Mononuclear cell (primary cell): ENCODE results near the gene RBM4B. TPM values are rescaled to one million over a fixed set of nuclear protein-coding genes. Genes with fewer than 3 reads are reported as not detected.

ENCODE experiments used
- H3K27me3 ChIP-seq: 2 replicates; pipeline ENCODE4 v1.6.0; 2011; ENCODE audit warnings: low read length, control low read depth; ENCODE audit not compliant: insufficient read depth
- H3K4me1 ChIP-seq: 2 replicates; pipeline ENCODE4 v1.5.1; 2011; ENCODE audit warnings: mild to moderate bottlenecking, low read length, control low read depth; ENCODE audit not compliant: insufficient read depth
- H3K4me3 ChIP-seq: 2 replicates; pipeline ENCODE4 v1.5.1; 2011; ENCODE audit warnings: mild to moderate bottlenecking, low read length, moderate library complexity
- H3K9me3 ChIP-seq: 2 replicates; pipeline ENCODE4 v1.5.1; 2011; ENCODE audit warnings: low read depth, mild to moderate bottlenecking, control low read depth, low read length
- total RNA-seq: library from RNA; depleted of rRNA; stranded (reverse); fragments of >200 nt; gene quantifications from one replicate; pipeline ENCODE4 v1.2.3, GENCODE V29; 2012

The RBM4B gene
- total RNA-seq, 1 donor, result 3.4 TPM

DNA sequence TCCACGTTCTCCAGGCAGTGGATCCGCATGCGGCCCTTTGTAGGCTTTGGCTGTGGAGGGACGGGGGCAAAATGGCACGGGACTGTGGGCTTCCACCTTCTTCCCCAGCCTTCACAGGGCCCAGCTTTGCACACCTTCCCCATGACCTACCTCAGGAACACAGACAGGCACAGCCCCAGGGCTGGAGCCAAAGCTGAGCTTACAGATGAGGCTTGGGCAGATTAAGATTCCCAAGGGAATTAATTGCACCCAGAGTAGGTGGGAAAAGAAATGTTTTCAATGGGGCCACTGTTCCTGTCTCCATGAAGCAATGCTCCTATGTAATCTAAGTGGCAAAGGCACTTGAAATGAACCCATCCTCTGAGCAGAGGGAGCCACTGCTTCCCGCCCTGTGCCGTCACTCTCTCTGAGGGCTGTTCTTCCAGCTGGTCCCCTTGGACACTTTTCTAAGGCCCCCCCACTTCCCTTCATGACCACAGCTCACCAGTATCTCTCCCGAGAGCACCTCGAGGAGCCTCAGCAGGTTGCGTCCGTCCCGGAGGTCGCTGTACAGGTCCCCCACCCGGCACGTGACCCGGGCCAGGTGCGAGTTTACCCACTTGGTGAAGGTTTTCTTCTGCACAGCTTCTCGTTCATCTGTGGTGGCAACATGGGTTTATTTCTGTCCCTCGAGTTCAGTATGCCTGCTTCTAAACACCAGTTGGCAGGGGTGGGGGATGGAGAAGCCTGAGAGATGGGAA is 37.8 kb upstream of the RBM4B start:
- Histone ChIP-seq H3K4me1 (no peaks in the 10 kb centered on the region), H3K27me3 (no peaks in the 10 kb centered on the region), H3K9me3 (no peaks in the 10 kb centered on the region), H3K4me3 (no peak overlapping the region)

DNA sequence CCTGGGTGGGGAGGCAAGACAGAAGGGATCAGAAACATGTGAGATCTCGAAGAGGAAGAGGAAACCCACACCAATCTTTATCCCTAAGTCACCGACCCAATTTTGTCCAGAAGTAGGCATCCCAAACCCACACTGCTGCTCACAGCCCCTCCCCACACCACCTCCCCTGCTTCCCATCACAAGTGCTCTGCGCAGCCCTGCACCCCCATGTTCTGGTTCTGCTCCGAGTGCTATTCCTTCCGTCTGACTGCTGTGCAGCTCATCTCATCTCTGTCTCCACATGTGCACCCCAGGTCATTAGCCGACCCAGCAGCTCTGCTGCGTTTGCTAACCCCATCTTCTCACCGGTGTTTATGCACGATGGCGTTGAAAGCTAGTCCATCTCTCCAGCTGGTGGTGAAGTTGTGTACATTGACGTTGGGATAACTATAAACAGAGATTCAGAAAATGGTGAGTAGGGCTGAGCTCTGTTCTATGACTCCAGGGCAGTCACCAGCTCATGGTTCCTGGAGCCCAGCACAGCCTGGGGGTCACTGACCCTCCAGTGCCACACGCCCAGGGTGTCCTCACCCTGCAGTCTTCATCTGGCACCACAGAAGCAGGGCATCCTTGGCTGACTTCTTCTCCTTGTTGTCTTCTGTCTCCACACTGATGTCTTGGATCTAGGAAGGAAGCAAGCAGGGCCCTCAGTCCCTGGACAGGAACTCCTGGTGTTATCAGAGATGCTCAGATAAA is 36.2 kb upstream of the RBM4B start:
- Histone ChIP-seq H3K27me3 (no peaks in the 10 kb centered on the region), H3K4me1 (no peaks in the 10 kb centered on the region), H3K9me3 (no peaks in the 10 kb centered on the region), H3K4me3 (no peak overlapping the region)

DNA sequence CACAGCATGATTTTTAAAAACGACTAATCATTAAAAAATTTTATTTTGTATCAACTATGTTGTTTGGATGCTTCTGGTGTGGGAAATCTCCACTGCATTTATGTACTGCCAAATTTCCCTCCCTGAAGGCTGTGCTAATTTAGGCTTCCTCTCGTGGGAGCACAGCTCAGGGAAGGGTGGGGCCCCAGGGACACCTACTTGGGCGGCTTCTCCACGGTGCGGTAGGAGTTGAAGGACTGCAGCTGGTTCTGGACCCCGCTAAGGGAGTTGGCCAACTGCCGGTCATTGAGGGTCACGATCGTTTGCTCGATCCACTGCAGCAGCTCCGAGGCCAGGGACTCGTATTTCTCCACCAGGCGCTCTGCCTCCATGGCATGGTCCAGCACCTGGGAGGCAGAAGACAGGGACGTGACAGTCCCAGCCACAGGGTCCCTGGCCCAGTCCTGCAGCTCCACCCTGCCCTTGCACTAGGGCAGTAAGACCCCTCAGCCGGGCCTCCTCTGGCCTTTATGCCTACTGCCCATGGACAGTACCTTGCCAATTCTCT is 32.8 kb upstream of the RBM4B start:
- no peaks in the 10 kb centered on the region for H3K4me1 ChIP-seq
- H3K9me3 ChIP-seq, result no peaks in the 10 kb centered on the region
- H3K4me3 ChIP-seq, result no peak overlapping the region
- H3K27me3 ChIP-seq, result no peaks in the 10 kb centered on the region

GRCh38 chr11:66708701-66709100 is 31.0 kb upstream of the RBM4B start:
- Histone ChIP-seq H3K4me1 (no peaks in the 10 kb centered on the region), H3K9me3 (no peaks in the 10 kb centered on the region), H3K4me3 (no peak overlapping the region), H3K27me3 (no peaks in the 10 kb centered on the region)

DNA sequence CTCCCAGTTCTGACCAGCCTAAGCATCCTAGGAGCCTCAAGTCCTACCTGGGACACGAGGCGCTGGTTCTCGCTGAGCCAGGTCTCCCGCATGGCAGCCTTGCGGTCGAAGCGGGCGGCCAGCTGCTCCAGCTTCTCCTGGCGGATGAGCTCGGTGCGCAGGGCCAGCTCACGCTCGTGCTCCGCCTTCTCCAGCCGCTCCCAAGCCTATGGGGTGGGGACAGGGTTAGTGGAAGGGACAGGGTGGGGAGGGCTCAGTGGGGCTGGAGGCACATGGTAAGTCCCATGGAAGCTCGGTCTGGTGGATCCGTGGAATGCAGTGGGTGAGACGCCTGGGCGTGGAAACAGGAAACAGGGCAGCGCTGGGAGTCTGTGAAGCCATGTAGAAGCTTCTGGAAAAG is 30.4 kb upstream of the RBM4B start:
- H3K9me3 ChIP-seq, result no peaks in the 10 kb centered on the region
- no peak overlapping the region for H3K4me3 ChIP-seq
- no peaks in the 10 kb centered on the region for H3K27me3 ChIP-seq
- no peaks in the 10 kb centered on the region for H3K4me1 ChIP-seq

- no peaks in the 10 kb centered on the region for H3K9me3 ChIP-seq
- no peaks in the 10 kb centered on the region for H3K27me3 ChIP-seq
Observed at GRCh38 chr11:66707486-66707885, 29.8 kb upstream of the RBM4B start.

GRCh38 chr11:66706989-66707388 is 29.3 kb upstream of the RBM4B start:
- Histone ChIP-seq H3K27me3 (no peaks in the 10 kb centered on the region), H3K4me1 (no peaks in the 10 kb centered on the region), H3K4me3 (no peak overlapping the region), H3K9me3 (no peaks in the 10 kb centered on the region)

More at GRCh38 chr11:66707486-66707885, 29.8 kb upstream of the RBM4B start:
- H3K4me1 ChIP-seq, result no peaks in the 10 kb centered on the region
- H3K4me3 ChIP-seq, result no peak overlapping the region

GRCh38 chr11:66705587-66706335 is 28.1 kb upstream of the RBM4B start:
- H3K4me3 ChIP-seq, result no peak overlapping the region
- no peaks in the 10 kb centered on the region for H3K4me1 ChIP-seq
- H3K9me3 ChIP-seq, result no peaks in the 10 kb centered on the region

GRCh38 chr11:66704659-66705360 is 27.1 kb upstream of the RBM4B start:
- H3K4me1 ChIP-seq, result no peaks in the 10 kb centered on the region
- no peak overlapping the region for H3K4me3 ChIP-seq

More at GRCh38 chr11:66705587-66706335, 28.1 kb upstream of the RBM4B start:
- no peaks in the 10 kb centered on the region for H3K27me3 ChIP-seq

DNA sequence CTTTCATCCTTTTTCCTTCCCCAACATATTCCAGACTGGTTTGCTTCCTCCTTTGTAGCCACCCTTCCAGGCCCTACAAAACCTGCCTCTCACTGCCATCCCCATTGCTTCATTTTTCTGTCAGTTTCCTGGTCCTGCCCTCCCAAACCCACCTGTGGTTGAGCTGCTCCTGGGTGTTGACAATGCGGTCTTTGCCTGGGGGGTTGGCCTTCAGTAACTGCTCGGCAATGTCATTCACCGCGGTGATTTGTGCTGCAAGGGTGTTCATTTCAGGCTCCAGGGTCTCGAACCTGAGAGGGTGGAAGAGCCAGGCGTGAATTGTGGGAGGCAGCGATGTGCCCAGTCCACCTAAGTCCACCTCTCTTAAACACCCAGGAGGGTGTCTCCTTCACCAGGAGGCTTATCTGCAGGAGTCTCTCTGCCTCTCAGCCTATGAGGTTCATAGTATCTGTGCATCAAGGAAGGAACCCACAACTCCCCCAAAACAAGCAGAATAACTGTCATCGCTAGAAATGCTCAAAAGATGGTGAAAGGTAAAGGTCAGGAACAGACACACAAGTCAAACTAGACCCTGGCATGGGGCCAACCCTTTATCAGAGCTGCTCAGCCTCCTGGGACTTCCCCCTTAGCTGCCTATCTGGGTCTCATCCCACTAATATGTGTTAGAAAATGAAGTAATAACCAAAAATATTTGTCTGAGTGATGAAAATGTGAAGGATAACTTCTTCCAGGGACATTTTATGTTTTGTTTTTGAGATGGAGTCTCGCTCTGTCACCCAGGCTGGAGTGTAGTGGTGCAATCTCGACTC is 23.9 kb upstream of the RBM4B start:
- H3K9me3 ChIP-seq, result no peaks in the 10 kb centered on the region
- no peak overlapping the region for H3K4me3 ChIP-seq
- no peaks in the 10 kb centered on the region for H3K4me1 ChIP-seq
- H3K27me3 ChIP-seq, result no peaks in the 10 kb centered on the region

More at GRCh38 chr11:66704659-66705360, 27.1 kb upstream of the RBM4B start:
- Histone ChIP-seq H3K27me3 (no peaks in the 10 kb centered on the region), H3K9me3 (no peaks in the 10 kb centered on the region)

- Histone ChIP-seq H3K9me3 (no peaks in the 10 kb centered on the region), H3K4me1 (no peaks in the 10 kb centered on the region), H3K4me3 (no peak overlapping the region), H3K27me3 (no peaks in the 10 kb centered on the region)
Observed at GRCh38 chr11:66700742-66701141, 23.1 kb upstream of the RBM4B start.

DNA sequence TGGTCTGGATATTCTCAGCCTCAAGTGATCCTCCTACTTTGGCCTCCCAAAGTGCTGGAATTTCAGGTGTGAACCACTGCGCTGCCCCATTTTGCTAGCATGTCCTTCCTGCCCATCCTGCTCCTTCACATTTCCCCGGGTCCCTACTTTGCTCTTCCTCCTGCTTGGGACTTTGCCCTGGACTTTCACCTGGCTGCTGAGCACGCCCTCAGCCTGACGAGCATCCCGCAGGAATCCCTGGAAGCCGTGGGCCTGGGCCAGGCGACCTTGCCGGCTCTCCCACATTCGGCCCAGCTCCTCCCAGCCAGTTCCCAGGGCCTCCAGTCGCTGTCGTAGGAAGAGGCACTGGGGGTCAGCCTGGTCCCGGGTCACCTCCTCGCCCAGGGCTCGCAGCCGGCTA is 22.6 kb upstream of the RBM4B start:
- Histone ChIP-seq H3K4me1 (no peaks in the 10 kb centered on the region), H3K4me3 (no peak overlapping the region), H3K9me3 (no peaks in the 10 kb centered on the region), H3K27me3 (no peaks in the 10 kb centered on the region)

DNA sequence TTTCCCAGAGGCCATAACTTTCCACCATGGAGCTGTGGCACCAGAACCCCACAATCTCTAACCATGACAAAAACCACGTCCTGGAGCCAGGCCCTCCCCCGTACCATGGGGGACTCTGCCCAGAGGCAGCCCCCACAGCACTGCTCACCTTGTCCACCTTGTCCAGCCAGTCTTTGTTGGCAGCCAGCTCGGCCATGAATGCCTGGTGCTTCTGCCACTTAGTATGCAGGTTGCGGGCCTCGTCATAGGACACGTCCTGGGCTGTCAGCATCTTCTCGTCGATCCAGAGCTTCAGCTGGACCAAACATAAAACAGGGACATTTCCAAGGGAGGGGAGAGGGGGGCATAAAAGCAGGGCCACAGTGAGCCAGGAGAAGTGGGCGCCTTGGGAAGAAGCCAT is 20.8 kb upstream of the RBM4B start:
- no peaks in the 10 kb centered on the region for H3K4me1 ChIP-seq
- no peaks in the 10 kb centered on the region for H3K9me3 ChIP-seq
- no peaks in the 10 kb centered on the region for H3K27me3 ChIP-seq
- H3K4me3 ChIP-seq, result no peak overlapping the region

- Histone ChIP-seq H3K4me3 (no peak overlapping the region), H3K9me3 (no peaks in the 10 kb centered on the region), H3K27me3 (no peaks in the 10 kb centered on the region), H3K4me1 (no peaks in the 10 kb centered on the region)
Observed at GRCh38 chr11:66697988-66698387, 20.3 kb upstream of the RBM4B start.
